Brain pericyte (primary cell): ENCODE measurements around the gene UQCRQ.
"Not testable (repeated sequence)": the region's sequence is repeated elsewhere in the genome, so short reads cannot be mapped to it uniquely, and the experiment has no call there.

Experiments
- DNase-seq: peaks from one replicate; pipeline ENCODE4 v3.0.0-alpha.2; 2012; ENCODE audit warnings: low read depth, low spot score

Gene UQCRQ

DNA sequence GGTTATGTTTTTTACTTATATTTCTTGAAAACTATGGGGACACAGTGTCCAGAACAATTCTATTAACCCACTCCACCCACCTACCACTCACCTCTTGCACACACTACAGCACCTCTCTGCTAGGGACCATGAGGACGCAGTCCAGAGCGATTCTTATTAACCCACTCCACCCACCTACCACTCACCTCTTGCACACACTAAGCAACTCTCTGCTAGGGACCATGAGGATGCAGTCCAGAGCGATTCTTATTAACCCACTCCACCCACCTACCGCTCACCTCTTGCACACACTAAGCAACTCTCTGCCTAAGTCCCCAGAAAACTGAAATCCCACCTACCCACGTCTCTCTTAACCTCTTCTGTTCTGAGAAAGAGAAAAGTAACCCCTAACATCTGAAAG is 33.8 kb upstream of the UQCRQ start:
- no peak for DNase-seq

DNA sequence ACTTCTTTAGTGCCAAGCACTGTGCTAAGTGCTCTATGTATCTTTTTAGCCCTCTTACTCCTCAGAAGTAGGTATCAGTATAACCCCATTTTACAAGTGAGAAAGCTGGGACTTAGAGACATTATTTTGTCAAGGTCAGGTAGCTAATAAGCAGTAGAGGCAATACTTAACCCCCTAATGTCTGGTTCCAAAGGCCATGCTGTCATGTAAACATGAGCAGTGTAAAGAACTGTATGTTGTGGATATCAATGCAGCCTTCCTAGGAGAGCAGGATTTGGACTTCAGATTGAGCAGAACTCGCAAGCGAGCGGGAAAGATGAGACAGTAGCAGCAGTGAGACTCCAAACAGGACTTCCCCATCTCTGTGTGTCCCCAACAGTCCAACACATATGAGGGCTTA is 32.4 kb upstream of the UQCRQ start:
- no peak for DNase-seq

DNA sequence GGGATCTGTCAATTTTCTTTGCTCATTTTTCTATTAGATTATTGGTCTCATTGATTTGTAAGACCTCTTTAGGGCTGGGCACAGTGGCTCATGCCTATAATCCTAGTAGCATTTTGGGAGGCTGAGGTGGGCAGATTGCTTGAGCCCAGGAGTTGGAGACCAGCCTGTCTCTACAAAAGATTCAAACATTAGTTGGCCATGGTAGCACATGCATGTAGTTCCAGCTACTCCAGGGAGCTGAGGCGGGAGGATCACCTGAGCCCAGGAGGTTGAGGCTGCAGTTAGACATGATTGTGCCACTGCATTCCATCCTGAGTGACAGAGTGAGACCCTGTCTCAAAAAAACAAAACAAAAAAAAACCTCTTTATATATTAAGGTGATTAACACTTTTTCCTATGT is 29.6 kb upstream of the UQCRQ start:
- DNase-seq: no peak

DNA sequence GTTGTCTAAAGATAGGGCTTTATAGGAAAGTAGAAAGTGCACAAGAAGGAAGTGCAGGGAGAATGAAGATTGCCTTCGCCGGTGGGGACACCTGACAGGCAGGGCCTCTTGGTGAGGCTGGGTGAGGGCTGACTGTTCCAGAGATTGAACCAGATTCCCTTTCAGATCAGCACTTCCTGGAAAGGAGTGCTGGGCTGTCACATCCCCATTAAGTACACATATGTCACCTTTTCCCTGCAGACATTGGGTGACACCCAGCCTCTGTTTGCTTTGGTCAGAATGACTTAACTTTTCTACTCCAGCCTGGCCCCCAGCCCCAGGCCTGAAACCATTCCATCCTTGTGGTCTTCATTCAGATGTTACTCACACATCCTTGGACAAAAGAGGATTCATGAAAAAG is 28.6 kb upstream of the UQCRQ start:
- no peak for DNase-seq

DNA sequence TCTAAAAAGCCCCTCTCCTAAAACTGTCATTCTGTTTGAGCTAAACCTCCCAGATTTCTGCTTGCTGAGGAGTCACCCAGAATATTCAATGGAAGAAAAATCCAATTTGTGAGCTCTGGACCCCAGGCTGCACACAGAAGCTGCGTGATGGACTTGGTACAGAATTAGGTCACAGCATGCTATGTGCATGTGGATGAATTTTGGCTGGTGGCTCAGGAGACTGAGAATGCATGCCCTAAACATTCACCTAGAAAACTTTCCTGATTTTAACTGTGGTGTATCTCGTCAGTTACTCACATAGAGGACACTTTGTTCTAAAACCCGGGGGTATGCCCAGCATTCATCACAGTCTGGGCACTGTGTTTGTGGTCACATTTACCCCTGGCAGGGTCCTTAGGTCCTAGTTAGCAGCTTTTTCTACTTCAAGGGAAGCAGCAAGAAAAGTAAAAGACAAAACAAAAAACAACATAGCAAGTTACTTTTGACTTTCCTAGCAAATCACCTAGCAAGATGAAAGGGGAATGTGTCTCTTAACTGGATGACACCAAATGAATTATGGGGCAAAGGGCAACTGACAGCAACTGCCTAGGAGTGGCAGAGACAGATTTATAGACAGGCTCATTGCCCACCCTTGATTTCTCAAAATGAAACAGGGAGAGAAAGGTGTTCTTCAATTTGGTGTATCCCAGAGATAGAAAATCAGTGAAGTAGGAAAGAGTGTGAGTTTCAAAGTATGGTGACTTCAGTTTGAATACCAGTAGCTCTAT is 27.7 kb upstream of the UQCRQ start:
- no peak for DNase-seq

DNA sequence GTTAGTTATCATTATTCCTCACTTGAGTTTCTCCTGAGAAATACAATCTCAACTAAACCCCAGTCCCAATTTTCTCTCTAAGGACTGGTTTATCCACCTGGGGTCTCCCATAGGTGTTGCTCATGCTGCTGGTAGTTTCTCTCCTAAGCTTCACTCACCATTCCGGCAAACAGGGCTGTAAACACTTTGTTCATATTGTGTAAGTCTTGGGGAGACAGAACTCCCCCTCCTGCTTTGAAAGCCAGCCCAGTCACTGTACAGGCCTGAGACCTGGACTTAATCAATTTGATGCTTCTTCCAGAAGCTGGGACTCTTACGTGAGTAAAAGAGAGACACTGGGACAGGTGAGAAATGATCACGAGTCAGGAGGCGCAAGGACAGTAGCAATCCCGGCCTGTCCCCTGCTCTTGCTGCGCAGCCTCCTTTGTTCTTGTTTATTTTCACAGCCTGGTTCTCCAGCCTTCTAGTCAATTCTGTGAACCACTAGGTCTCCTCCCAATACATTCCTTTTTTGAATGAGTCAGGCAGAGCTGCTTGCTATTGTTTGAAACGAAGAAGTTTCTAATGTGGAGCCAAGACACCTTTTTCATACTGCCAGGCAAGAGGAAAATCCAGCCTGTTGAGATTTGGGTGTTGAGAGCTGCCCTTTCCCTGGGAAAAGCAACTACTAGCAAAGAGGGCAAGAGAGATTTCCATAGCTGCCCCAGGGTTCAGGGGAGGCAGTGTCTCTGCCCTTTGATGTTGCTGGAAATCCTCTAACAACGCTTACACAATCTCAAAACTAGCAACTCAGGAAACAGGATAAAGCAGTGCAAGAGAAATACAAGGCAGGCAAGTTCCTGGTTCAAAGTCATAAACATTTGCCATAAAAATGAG is 26.8 kb upstream of the UQCRQ start:
- no peak for DNase-seq

DNA sequence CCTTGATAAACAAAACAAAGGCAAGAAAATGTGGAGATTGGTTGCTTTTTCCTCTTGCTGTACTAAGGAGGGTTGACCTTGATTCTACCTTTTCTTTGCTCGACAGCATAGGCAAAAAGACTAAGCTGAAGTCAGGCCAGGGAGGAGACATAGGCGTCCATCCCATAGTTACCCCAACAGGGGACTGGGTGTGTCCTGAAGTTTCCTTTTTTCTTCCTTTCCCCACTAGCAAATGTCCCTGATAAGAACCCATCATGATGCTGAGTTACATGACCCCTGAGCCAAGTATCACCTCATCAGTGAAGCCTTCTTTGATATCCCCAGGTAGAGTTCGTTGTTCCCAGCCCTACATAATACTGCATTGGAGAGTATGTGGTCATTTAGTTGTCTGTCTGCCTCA is 26.1 kb upstream of the UQCRQ start:
- DNase-seq: no peak

DNA sequence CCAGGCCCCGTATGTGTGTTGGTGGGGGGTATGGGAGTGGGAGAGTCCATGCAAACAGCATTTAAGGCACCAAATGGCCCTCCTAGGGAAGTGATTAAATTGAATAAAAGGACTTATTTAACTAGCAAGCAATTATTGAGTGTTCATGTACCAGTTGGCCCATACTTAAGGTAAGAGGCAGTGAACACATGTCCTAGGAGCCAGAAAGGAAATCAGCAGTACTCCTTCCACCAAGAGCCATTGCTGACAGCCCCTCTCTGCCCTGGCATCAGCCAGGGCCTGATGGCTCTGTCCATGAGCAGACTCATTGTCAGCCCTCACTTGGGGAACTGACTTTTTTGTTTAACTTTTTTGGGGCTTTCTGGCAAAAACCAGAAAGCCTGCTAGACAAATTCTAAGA is 25.5 kb upstream of the UQCRQ start:
- no peak for DNase-seq

DNA sequence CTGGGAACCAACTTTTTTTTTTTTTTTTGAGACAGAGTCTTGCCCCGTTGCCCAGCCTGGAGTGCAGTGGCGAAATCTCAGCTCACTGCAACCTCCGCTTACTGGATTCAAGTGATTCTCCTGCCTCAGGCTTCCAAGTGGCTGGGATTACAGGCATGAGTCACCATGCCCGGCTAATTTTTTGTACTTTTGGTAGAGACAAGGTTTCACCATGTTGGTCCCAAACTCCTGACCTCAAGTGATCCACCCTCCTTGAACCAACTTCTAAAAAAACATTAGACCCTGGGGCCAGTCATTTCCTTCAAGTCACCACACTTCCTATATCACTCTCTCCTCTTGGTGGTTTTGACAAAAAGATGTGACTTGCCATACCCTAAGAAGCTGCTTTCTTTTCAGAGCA is 25.1 kb upstream of the UQCRQ start:
- no peak for DNase-seq

DNA sequence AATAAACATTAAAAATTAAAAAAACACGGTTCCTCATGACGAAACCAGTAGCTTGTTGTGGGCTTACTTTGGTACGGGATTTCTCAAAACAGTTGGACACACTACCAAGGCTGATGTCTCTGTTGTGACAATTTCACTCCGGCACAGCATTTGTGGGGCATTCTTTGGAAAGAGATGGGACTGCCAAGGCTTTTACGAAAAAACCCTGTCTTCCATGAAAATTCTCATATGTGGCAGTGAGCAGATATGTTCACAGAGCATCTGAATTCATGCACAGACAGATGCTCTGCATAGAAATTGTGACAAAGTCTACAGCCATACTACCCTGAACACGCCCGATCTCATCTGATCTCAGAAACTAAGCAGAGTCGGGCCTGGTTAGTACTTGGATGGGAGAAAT is 18.2 kb upstream of the UQCRQ start:
- no peak for DNase-seq

DNA sequence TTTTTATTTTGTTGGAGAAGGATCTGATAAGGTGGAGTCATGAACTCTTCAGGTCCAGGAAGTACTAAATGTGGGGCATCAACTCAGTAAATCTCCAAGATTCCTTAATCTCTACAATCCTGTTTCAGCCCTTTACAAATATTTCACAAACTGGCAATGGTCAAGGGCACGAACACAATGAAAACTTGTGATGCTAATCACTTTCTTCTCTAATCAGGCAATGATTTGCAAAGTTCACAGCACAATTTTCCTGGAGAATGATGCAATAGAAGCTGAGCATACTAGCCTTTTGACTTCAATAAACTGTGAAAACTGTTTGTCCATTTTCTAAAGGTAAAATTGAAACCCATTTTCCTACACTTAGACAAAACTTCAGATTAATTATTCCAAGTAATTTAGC is 17.1 kb upstream of the UQCRQ start:
- no peak for DNase-seq

DNA sequence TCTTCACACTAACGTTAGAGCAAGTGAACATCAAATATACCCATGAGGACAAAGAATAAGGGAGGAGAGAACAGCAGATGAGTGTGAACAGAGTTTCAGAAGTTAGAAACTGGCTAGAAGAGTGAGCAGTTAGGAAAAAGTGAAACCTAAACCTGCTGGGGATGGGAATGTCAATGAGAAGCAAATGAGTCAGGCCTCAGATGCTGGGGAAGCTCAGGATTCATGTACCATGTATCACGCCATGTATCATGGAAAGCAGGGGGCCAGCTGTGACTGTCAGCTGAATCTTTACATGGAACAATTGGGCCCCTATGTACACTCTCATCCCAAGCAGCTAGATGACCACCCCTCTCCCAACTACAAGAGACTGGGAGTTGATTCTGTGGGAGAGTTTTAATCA is 16.4 kb upstream of the UQCRQ start:
- no peak for DNase-seq

DNA sequence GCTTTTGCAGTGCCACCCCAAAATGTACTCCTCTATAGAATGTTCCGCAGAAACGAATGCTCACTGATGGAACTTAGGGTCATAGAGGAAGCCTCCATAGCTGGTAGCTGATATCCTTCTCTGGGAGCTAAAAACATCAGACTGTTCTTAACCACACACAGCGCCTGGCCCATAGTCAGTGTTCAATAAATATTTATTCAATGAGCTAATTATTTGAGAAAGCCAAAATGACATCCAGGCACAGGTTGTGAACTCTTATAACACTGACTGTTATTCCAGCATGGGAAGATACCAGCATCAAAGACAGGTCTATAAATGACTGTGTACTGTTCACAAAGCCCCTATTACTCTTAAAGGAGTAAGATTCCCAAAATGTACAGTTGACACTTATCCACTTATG is 13.1 kb upstream of the UQCRQ start:
- no peak for DNase-seq

DNA sequence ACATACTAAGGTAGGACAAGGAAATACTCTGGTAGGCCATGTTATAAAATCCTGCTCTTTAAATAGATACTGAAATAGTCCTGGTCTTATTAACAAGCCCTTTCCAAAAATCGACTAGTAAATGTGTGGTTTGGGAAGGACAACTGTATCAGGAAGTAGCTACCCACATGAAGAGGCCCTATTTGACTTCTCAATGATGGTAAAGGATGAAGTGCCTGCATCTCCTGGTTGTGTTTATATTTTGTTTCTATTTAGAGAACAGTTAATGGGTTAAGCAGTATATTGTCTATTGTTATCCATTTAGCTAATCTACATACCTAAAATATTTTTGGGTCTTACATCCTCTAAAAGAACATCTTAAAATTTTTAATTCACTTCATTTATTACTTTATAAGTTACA is 12.7 kb upstream of the UQCRQ start:
- no peak for DNase-seq

DNA sequence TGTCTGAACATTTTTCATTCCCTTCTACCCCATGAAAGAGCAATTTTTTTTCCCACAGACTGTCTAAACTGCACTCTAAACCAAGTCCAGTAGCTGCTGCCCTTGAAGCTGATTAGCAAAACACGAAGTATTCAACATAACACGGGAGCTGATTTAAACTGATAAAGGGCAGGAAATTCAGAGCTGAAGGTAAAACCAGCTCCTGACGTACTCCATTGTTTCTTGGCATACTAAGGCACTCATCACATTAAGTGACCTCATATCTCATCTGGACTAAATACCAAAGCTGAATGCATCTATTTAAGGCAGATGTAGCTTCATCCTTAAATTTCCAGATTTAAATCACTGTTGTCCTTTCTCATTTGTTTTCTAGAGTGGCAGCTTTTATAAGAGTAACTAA is 12.1 kb upstream of the UQCRQ start:
- no peak for DNase-seq

DNA sequence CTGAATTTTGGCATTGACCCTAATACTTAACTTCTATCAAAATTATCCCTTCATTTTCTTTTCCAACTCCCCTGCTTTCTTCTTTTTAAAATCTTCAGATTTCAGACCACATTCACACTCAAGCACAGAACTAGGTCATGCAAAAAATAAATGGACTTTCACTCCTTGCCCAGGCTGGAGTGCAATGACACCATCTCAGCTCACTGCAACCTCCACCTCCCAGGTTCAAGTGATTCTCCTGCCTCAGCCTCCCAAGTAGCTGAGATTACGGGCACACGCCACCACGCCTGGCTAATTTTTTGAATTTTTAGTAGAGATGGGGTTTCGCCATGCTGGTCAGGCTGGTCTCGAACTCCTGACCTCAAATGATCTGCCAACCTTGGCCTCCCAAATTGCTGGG is 11.4 kb upstream of the UQCRQ start:
- DNase-seq: not testable (repeated sequence)

DNA sequence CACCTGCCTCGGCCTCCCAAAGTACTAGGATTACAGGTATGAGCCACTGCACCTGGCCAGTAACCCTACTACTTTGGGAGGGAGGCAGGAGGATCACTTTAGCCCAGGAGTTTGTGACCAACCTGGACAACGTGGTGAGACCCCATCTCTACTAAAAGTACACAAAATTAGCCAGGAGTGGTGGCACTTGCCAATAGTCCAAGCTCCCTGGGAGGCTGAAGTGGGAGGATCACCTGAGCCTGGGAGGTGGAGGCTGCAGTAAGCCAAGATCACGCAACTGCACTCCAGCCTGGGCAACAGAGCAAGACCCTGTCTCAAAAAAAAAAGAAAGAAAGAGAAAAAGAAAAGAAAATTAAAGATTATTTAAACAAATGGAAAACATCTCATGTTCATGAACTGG is 10.4 kb upstream of the UQCRQ start:
- no peak for DNase-seq

DNA sequence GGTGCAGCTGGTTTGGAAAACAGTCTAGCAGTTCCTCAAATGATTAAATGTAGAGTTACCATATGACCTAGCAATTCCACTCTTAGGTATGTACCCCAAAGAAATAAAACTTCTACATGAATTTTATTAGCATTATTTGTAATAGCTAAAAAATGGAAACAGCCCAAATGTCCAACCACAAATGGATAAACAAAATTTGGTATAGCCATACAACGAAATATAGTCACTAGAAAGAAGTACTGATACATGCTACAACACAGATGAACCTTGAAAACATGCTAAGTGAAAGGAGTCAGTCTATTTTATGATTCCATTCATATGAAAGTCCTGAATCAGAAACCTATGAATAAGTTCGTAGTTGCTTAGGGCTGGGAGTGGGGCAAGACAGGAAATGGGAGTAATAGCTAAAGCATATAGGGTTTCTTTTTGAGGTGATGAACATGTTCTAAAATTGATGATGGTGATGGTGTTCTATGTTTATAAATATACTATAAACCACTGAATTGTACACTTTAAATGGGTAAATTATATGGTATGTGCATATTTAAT is 6.5 kb upstream of the UQCRQ start:
- DNase-seq: no peak

DNA sequence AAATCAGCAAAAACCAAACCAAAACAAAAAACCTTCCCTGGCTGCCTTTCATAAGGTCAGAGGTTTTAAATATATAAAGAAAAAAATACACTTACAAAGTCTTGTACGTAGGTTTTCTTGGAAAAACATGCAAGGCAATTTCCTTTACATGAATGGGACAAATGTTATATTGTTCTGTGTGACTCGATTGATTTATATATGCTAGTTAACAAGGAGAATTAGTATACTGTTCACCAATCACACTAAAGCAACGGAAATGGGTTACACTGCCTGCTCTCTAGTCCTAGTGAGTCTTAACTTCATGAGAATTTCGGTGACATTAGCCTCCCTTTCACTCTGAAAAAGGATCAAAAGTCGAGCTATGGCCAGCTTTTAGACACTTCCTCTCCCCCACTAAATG is 5.7 kb upstream of the UQCRQ start:
- no peak for DNase-seq

DNA sequence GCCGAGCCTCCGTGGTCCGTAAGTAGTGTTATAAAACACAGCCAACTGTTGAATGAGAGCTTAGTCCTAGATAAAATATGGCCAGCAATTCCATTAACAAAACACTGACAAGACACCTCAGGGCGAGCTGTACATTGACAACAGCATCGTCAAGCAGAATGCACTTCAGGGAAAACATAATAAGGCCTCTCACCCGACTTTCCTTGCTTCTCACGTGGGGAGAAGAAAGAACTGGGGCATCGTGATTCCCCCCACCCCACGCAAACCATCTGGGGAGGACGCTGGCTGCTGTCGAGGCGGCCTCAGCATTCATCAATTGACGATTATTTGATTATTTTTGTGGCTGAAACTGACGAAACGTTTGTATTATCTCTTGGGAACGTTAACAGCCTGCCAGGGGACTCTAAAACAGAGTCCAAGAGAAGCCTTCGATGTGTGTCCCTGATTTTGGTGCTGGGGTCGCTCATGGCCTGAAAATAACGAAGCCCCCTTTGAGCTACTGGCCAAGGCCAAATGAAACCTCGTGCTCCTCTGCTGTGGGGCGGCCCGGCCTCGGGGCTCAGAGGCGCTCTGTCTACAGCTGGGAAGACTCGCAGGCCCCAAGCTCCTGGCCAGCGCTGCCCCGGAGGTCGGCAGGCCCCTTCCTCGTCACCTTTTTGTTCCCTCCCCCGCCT is 637 bp upstream of the UQCRQ start:
- no peak for DNase-seq

DNA sequence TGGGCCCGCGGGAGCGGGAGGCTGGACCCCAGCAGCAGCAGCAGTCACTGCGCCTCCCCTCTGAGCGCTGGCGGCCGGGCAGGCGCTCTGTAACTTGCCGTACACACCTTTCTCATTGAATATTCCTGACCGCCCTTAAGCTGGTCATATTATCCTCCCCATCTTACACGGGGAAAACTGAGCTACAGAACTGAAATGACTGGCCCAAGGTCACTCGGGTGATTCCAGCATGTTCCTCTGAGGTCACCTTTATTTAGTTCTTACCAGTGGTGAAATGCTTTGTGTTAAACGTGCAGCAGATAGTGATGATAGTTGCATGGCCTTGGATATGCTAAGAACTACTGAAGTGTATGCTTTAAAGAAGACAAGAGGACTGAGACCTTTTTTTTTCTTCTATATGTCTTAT is 607 bp downstream of the UQCRQ start:
- no peak for DNase-seq

DNA sequence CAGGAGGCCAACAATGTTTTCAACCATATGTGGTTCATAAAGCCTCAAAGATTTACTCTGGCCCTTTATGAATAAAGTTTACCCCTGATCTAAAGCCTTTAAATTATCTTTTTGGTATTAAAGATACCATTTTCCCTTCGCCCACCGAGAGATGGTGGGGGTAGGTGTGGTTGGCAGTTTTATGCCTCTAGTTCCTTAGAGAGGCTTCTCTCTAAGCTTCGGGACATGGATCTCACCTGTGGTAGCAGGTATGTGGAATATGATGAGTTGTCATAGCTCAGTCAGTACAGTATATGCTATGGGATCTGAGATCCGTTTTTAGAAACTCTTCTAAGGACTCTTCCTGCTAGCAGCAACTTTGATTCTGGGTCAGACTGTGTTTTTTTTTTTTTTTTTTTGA is 2.3 kb downstream of the UQCRQ start:
- DNase-seq: no peak
